Measurements from ENCODE around the gene COG3. TPM values are rescaled to one million over a fixed set of nuclear protein-coding genes. Genes with fewer than 3 reads are reported as not detected.

The COG3 gene
- total RNA-seq, 1 experiment from 2014 or later, result 17.6 TPM

GRCh38 chr13:45439008-45439407, 25.7 kb upstream of the COG3 start:
- Histone ChIP-seq H3K36me3 (ENCODE audit: control insufficient read depth in 1 of 2, insufficient read depth in 2 of 2, low read length in 2 of 2) (no peaks in the 10 kb centered on the region), H3K79me2 (ENCODE audit: insufficient read depth, low read length) (no peaks in the 10 kb centered on the region), H4K20me1 (ENCODE audit: insufficient read depth) (no peaks in the 10 kb centered on the region), H3K9me3 (ENCODE audit: control insufficient read depth in 1 of 2, insufficient read depth in 1 of 2, low read depth in 1 of 2, low read length in 2 of 2) (no peaks in the 10 kb centered on the region), H2AFZ (ENCODE audit: low read depth, low read length, poor library complexity, severe bottlenecking) (no peak overlapping the region), H3K4me2 (ENCODE audit: low read length) (no peak overlapping the region), H3K9me2 (ENCODE audit: insufficient read depth) (no peaks in the 10 kb centered on the region), H3K4me3 (replicated peaks in 1 of 2; ENCODE audit: low read depth in 1 of 2, low read length in 2 of 2) (no peak overlapping the region), H3K27ac (ENCODE audit: low read depth, low read length) (no peak overlapping the region), H3K27me3 (ENCODE audit: insufficient read depth, low read length) (no peaks in the 10 kb centered on the region), H3K4me1 (ENCODE audit: control insufficient read depth in 1 of 2, insufficient read depth in 2 of 2, low read length in 2 of 2) (peaks cover 0 to 9% of the 10 kb centered on the region in 2 experiments; a peak in 2 of 4 replicates), H3K9ac (ENCODE audit: low read length) (no peak overlapping the region)
- ChIA-PET RAD21 (ENCODE audit: low non-redundant PET in 1 of 2, low total read pairs in 2 of 2, uncharacterized antibody in 2 of 2, unreplicated experiment in 2 of 2) (no interaction called here), CTCF (no interaction called here), POLR2A (interaction anchor here (1.1 kb wide), 1 partner anchor 21 kb away, joined by 3 read pairs; the partner anchor contains the start of gene SLC25A30)
- ATAC-seq (no peak), DNase-seq (ENCODE audit: low read depth, low spot score) (no peak)
- TF ChIP-seq MAX (IDR thresholded peaks at IDR 0.05), result no peak
- TF ChIP-seq CTCF (IDR thresholded peaks at IDR 0.05 in 2 of 3, conservative IDR thresholded peaks at IDR 0.05 in 1 of 3; ENCODE audit: borderline replicate concordance in 1 of 3, insufficient read depth in 1 of 3, low read depth in 2 of 3, low read length in 2 of 3), result no peak
- TF ChIP-seq REST (IDR thresholded peaks at IDR 0.05; ENCODE audit: low read depth), result no peak
- no peak for TF ChIP-seq JUND (IDR thresholded peaks at IDR 0.05)
- no peak for TF ChIP-seq SP1 (IDR thresholded peaks at IDR 0.05; ENCODE audit: low read depth)
- TF ChIP-seq ELF1 (IDR thresholded peaks at IDR 0.05; ENCODE audit: borderline replicate concordance, low read depth), result no peak
- TF ChIP-seq YY1 (IDR thresholded peaks at IDR 0.05; ENCODE audit: extremely low read depth, insufficient replicate concordance, low read depth, low read length), result no peak
- intact Hi-C loops (cut with micrococcal nuclease), result no loop called here
- BruUV-seq (replicated peaks), result no TSS peak
